ENCODE measurements around the gene PIKFYVE. TPM values are rescaled to one million over a fixed set of nuclear protein-coding genes. Genes with fewer than 3 reads are reported as not detected.

PIKFYVE gene
- total and polyA plus RNA-seq, 10 of the 15 experiments (the other 5 are each of a cell fraction or from before 2014, with no cell fraction given), result 5.2 to 41.7 (median 19.6) TPM

- TF ChIP-seq ZBTB4 (CRISPR knock-in tag; IDR thresholded peaks at IDR 0.05) (no peak), HDGF (IDR thresholded peaks at IDR 0.05) (no peak), ESRRA (IDR thresholded peaks at IDR 0.05; ENCODE audit: low read length) (no peak), POU2F2 (IDR thresholded peaks at IDR 0.05; ENCODE audit: borderline replicate concordance, low read depth, low read length) (peak; percentile 53; the same call in 2 of the 3 replicates)
Measured at GRCh38 chr2:208254118-208254870, 11.8 kb upstream of the PIKFYVE start (continued).

GRCh38 chr2:208254871-208255556 is 11.0 kb upstream of the PIKFYVE start, which contains the start of gene IDH1:
Gene IDH1, minus strand, starts transcription at chr2:208255071. Its CDS starts 3,520 bp downstream, at chr2:208251551.
- peak within 1 kb of the TSS; percentile 58; the same call in 1 of the 2 replicates for H3K9ac ChIP-seq (ENCODE audit: control insufficient read depth, insufficient read depth, low read length)
- no peaks in the 10 kb centered on the region for H4K20me1 ChIP-seq (ENCODE audit: control insufficient read depth, insufficient read depth)
- peak; percentile 81 for FAIRE-seq
- RAD21 ChIA-PET (ENCODE audit: unreplicated experiment), result interaction anchor here (0.8 to 6.5 kb wide), 7 partner anchors 12 to 80 kb away, joined by 3 to 43 read pairs (median 7); partner anchors contain the start of gene PIKFYVE
- no TSS peak for BruUV-seq (replicated peaks)
- H3K36me3 ChIP-seq (ENCODE audit: control insufficient read depth in 2 of 2, insufficient read depth in 2 of 2, low read length in 1 of 2), result peaks cover 0 to 8% of the 10 kb centered on the region in 2 experiments; a peak in 2 of 4 replicates
- SMC1A ChIA-PET (ENCODE audit: uncharacterized antibody, unreplicated experiment), result interaction anchor here (0.7 to 6.7 kb wide), 8 partner anchors 10 to 163 kb away, joined by 3 to 37 read pairs (median 4); partner anchors contain the start of gene PIKFYVE
- ATAC-seq, result peak; percentile 80
- H3K4me3 ChIP-seq, result peak within 1 kb of the TSS; percentile 98
- WGBS (ENCODE audit: insufficient coverage, insufficient replicate concordance, low lambda C conversion rate, missing lambda C conversion rate), result under 1% methylated on average over 46 of the region's 48 CpGs
- CTCF ChIA-PET, result interaction anchor here (0.6 to 5.6 kb wide), 15 partner anchors 12 to 737 kb away, joined by 3 to 69 read pairs (median 4); partner anchors contain the start of gene PIKFYVE
- peak within 1 kb of the TSS; percentile 90 for H2AFZ ChIP-seq (ENCODE audit: control insufficient read depth, low read depth, low read length)
- peak; percentile 60 for DNase-seq (ENCODE audit: low read depth, low spot score)
- POLR2A ChIA-PET, result interaction anchor here (0.5 to 5.1 kb wide), 8 partner anchors 11 to 550 kb away, joined by 3 to 49 read pairs (median 4); partner anchors contain the start of gene PIKFYVE
- H3K4me2 ChIP-seq (ENCODE audit: control insufficient read depth, insufficient read depth), result peak within 1 kb of the TSS; percentile 80
- H3K27ac ChIP-seq (ENCODE audit: control insufficient read depth, insufficient read depth), result peak within 1 kb of the TSS; percentile 35
- H3K4me1 ChIP-seq (ENCODE audit: control insufficient read depth, insufficient read depth, low read length), result no peaks in the 10 kb centered on the region; the same call in 1 of the 2 replicates
- in situ Hi-C loops (cut with MboI) (loop anchor here (10.0 kb wide), 1 partner anchor 630 kb away; the partner anchor contains the start of gene METTL21A), intact Hi-C loops (cut with micrococcal nuclease; ENCODE audit: unreplicated experiment) (loop anchor here (1.0 kb wide), 3 partner anchors 10 to 80 kb away; no protein-coding TSS in a partner anchor)
- H3K79me2 ChIP-seq (ENCODE audit: control insufficient read depth, insufficient read depth, low read length), result peaks cover 6% of the 10 kb centered on the region
- no peaks in the 10 kb centered on the region for H3K9me3 ChIP-seq (replicated peaks; ENCODE audit: control insufficient read depth, insufficient read depth, low read length)
- H3K27me3 ChIP-seq (replicated peaks in 1 of 2; ENCODE audit: control insufficient read depth in 2 of 2, insufficient read depth in 2 of 2, low read length in 1 of 2), result no peaks in the 10 kb centered on the region
- TF ChIP-seq SMC3 (IDR thresholded peaks at IDR 0.05; ENCODE audit: borderline replicate concordance, low read length), result peak; percentile 8; the same call in 1 of the 2 replicates
- TF ChIP-seq CHD1 (IDR thresholded peaks at IDR 0.05; ENCODE audit: low read depth, low read length), result no peak
- TF ChIP-seq ZNF274 (IDR thresholded peaks at IDR 0.05; ENCODE audit: insufficient read depth, insufficient read length), result no peak
- TF ChIP-seq CREB1 (IDR thresholded peaks at IDR 0.05; ENCODE audit: low read depth), result peak; percentile 28; the same call in 1 of the 2 replicates
- TF ChIP-seq EED (IDR thresholded peaks at IDR 0.05; ENCODE audit: low read depth), result peak; percentile 83
- TF ChIP-seq IKZF2 (IDR thresholded peaks at IDR 0.05), result peak; percentile 88 to 92
- 0 out of 2 replicates have a peak, but pooled peaks have one; percentile 59 for TF ChIP-seq SMARCA5 (IDR thresholded peaks at IDR 0.05)
- TF ChIP-seq RELB (IDR thresholded peaks at IDR 0.05; ENCODE audit: low read depth), result peak; percentile 61
- peak; percentile 28; the same call in 1 of the 2 replicates for TF ChIP-seq TAF1 (IDR thresholded peaks at IDR 0.05; ENCODE audit: borderline replicate concordance, low read depth, low read length)
- TF ChIP-seq LARP7 (IDR thresholded peaks at IDR 0.05), result peak; percentile 69
- TF ChIP-seq NR2C1 (IDR thresholded peaks at IDR 0.05), result peak; percentile 48; the same call in 1 of the 2 replicates
- TF ChIP-seq ZNF207 (IDR thresholded peaks at IDR 0.05; ENCODE audit: borderline replicate concordance), result 0 out of 2 replicates have a peak, but pooled peaks have one; percentile 33

All from GM12878 (cell line).